ENCODE measurements around the gene PDZD7.
"Not testable (repeated sequence)": the region's sequence is repeated elsewhere in the genome, so short reads cannot be mapped to it uniquely, and the experiment has no call there.

DNA sequence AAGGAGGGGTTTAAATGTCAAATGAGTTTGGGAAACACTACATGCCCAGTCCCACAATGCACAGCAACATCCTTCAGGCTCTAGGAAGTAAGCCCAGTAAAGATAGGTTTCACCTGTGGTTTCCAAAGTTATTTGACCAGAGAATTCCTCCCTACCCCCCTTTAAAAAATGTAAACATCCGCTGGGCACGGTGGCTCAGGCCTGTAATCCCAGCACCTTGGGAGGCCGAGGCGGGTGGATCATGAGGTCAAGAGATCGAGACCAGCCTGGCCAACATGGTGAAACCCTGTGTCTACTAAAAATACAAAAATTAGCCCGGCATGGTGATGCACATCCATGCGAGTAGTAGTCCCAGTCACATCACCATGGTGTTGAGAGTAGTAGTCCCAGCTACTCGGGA lies 55.5 kb downstream of the PDZD7 start:
- TF ChIP-seq, protein P1, sequence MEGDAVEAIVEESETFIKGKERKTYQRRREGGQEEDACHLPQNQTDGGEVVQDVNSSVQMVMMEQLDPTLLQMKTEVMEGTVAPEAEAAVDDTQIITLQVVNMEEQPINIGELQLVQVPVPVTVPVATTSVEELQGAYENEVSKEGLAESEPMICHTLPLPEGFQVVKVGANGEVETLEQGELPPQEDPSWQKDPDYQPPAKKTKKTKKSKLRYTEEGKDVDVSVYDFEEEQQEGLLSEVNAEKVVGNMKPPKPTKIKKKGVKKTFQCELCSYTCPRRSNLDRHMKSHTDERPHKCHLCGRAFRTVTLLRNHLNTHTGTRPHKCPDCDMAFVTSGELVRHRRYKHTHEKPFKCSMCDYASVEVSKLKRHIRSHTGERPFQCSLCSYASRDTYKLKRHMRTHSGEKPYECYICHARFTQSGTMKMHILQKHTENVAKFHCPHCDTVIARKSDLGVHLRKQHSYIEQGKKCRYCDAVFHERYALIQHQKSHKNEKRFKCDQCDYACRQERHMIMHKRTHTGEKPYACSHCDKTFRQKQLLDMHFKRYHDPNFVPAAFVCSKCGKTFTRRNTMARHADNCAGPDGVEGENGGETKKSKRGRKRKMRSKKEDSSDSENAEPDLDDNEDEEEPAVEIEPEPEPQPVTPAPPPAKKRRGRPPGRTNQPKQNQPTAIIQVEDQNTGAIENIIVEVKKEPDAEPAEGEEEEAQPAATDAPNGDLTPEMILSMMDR (IDR thresholded peaks at IDR 0.05) = not testable (repeated sequence)
- not testable (repeated sequence) for TF ChIP-seq POLR2AphosphoS5 (IDR thresholded peaks at IDR 0.05); POLR2A (IDR thresholded peaks at IDR 0.05; ENCODE audit: low read depth)

Measured in esophagus muscularis mucosa (tissue), 3 donors.